NCI-H526 (cell line): ENCODE measurements around the gene VPS13A.
"Not testable (repeated sequence)": the region's sequence is repeated elsewhere in the genome, so short reads cannot be mapped to it uniquely, and the experiment has no call there.

Experiments
- DNase-seq, 2 experiments: peaks; one replicate each; lab custom pipeline; 2025; lab: John Stamatoyannopoulos, UW

VPS13A gene

GRCh38 chr9:77304543-77304942, 127.2 kb downstream of the VPS13A start:
- no peak for DNase-seq

GRCh38 chr9:77305622-77306400, 128.5 kb downstream of the VPS13A start:
- DNase-seq = no peak

GRCh38 chr9:77307166-77307565, 129.8 kb downstream of the VPS13A start:
- no peak for DNase-seq

DNA sequence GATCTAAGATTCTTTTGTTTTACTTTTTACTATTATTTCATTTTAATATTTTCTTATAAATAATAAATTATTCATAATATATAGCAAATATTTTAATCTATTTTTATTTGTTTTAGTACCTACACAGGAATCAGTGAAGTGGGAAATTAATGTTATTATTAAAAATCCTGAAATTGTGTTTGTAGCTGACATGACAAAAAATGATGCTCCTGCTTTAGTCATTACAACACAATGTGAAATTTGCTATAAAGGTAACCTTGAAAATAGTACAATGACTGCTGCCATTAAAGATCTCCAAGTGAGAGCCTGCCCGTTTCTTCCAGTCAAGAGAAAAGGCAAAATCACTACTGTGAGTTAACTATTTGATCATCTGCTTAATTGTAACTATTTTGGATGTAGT, 138.7 kb downstream of the VPS13A start:
- DNase-seq = no peak

GRCh38 chr9:77325058-77325457, 147.7 kb downstream of the VPS13A start:
- DNase-seq = no peak

DNA sequence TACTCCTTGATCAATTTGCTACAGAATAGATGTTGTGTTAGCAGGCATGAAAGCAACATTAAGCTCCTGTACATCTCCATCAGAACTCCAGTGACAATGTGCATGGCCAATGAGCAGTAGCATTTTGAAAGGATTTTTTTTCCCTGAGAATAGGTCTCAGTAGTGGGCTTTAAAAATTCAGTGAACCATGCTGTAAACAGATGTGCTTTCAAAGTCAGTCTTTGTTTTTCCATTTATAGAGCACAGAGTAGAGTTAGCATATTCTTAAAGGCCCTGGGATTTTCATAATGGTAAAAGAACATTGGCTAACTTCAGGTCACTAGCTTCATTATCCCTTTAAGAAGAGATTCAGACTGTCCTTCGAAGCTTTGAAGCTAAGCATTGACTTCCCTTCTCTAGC, 150.8 kb downstream of the VPS13A start:
- no peak for DNase-seq

DNA sequence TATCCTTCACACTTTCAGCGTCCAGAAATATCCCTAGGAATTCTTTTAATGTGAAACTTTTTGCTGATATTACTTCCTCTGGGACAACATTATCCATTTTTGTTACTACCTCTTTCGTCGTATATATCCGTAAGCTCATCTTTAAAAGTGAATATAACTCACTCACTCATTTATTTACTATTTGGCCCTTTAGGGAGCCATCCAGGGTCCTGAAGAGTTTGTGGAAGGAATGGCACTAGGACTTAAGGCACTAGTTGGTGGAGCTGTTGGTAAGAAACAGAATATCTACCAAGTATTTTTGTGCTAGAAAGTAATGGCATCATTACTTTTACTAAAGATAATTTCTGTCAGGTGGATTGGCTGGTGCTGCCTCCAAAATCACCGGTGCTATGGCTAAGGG, 192.7 kb downstream of the VPS13A start:
- DNase-seq = no peak

DNA sequence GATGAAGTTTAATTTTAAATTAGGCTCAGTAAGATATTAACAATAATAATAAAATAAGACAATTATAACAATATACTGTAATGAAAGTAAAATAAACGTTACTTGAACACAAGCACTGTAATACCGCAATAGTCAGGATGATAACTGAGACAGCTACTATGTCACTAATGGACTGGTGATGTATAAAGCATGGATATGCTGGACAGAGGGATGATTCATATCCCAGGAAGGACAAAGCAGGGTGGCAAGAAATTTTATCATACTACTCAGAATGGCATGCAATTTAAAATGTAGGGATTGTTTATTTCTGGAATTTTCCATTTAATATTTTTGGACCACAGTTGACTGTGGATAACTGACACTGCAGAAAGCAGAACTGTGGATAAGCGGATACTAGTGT, 196.9 kb downstream of the VPS13A start:
- DNase-seq = no peak

GRCh38 chr9:77375956-77376532, 198.7 kb downstream of the VPS13A start:
- no peak for DNase-seq

DNA sequence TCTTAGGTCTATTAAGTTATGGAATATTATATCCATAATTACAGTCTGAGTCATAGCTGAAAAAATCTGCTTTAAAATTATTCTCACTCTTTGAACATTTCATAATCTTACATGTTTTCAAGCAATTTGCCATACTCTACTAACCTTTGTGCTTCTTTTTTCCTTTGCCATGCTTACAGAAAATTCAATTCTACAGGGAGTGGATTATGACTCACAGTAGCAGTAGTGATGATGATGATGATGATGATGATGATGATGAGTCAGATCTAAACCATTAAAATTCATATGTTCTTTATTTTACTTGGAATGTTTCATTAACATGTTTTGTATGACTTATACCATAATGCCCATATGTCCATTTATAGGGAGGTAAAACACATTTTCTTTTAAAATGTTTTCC, 207.1 kb downstream of the VPS13A start:
- no peak for DNase-seq

GRCh38 chr9:77386187-77386586, 208.9 kb downstream of the VPS13A start:
- DNase-seq = no peak

GRCh38 chr9:77391834-77392233, 214.5 kb downstream of the VPS13A start:
- DNase-seq = no peak

DNA sequence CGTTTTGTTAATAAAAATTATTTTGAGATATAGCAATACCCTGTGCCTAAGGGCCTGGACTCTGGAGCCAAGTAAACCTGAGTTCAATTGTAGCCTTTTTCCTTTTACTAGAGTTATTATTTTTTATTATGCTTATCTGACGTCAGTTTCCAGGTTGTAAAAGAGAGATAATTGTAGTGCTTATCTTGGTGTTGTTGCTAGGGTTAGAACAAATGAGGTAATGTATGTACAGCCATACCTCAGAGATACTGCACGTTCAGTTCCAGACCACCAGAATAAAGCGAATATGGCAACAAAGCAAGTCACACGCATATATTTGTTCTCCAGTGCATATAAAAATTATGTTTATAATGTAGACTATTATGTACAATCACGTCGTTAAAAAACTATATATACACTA, 215.0 kb downstream of the VPS13A start:
- DNase-seq = no peak

DNA sequence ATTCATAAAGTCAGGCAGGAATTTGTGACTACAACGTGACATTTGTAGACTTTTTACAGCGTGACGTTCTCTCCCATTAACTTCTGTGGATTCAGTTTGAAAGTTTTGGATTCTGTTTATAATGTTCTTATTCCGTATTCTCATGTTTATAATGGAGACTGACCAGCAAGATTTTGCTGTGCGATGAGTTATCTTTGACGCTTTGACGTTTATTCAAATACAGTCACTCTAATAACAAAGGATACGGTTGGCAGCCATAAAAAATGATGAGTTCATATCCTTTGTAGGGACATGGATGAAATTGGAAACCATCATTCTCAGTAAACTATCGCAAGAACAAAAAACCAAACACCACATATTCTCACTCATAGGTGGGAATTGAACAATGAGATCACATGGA, 221.2 kb downstream of the VPS13A start:
- DNase-seq = not testable (repeated sequence)

- no peak for DNase-seq
Observed at GRCh38 chr9:77399964-77400363, 222.6 kb downstream of the VPS13A start.

GRCh38 chr9:77402286-77402685, 225.0 kb downstream of the VPS13A start:
- no peak for DNase-seq

- no peak for DNase-seq
Observed at GRCh38 chr9:77403239-77403638, 225.9 kb downstream of the VPS13A start.

- not testable (repeated sequence) for DNase-seq
Observed at GRCh38 chr9:77408521-77408920, 231.2 kb downstream of the VPS13A start.

GRCh38 chr9:77417566-77417965, 240.2 kb downstream of the VPS13A start:
- no peak for DNase-seq

GRCh38 chr9:77418226-77418625, 240.9 kb downstream of the VPS13A start:
- no peak for DNase-seq

GRCh38 chr9:77420641-77421040, 243.3 kb downstream of the VPS13A start:
- DNase-seq = no peak

- DNase-seq = no peak
Observed at GRCh38 chr9:77421506-77422265, 244.4 kb downstream of the VPS13A start.

- no peak for DNase-seq
Observed at GRCh38 chr9:77422969-77423368, 245.6 kb downstream of the VPS13A start.
